ENCODE data around the gene CTDP1.

CTDP1 gene

GRCh38 chr18:79787865-79788733 lies 108.5 kb downstream of the CTDP1 start:
- DNase-seq (ENCODE audit: low read depth, low spot score) = no peak
- in situ Hi-C loops (cut with HindIII; ENCODE audit: low sequenced_read_pairs) = no loop called here
- H3K4me3 ChIP-seq (ENCODE audit: low read depth, low read length) = no peak overlapping the region
- TF ChIP-seq CTCF (IDR thresholded peaks at IDR 0.05; ENCODE audit: low read depth, low read length) = no peak

- TF ChIP-seq CTCF (IDR thresholded peaks at IDR 0.05; ENCODE audit: low read depth, low read length) = no peak
- no peak overlapping the region for H3K4me3 ChIP-seq (ENCODE audit: low read depth, low read length)
- no peak for DNase-seq (ENCODE audit: low read depth, low spot score)
- in situ Hi-C loops (cut with HindIII; ENCODE audit: low sequenced_read_pairs) = no loop called here
Measured at GRCh38 chr18:79788734-79789085, 109.1 kb downstream of the CTDP1 start.

GRCh38 chr18:79789091-79789891 lies 109.7 kb downstream of the CTDP1 start:
- in situ Hi-C loops (cut with HindIII; ENCODE audit: low sequenced_read_pairs) = no loop called here
- no peak for DNase-seq (ENCODE audit: low read depth, low spot score)
- H3K4me3 ChIP-seq (ENCODE audit: low read depth, low read length) = no peak overlapping the region
- TF ChIP-seq CTCF (IDR thresholded peaks at IDR 0.05; ENCODE audit: low read depth, low read length) = no peak

- in situ Hi-C loops (cut with HindIII; ENCODE audit: low sequenced_read_pairs) = no loop called here
- H3K4me3 ChIP-seq (ENCODE audit: low read depth, low read length) = no peak overlapping the region
- no peak for DNase-seq (ENCODE audit: low read depth, low spot score)
- TF ChIP-seq CTCF (IDR thresholded peaks at IDR 0.05; ENCODE audit: low read depth, low read length) = no peak
Measured at GRCh38 chr18:79789901-79790890, 110.6 kb downstream of the CTDP1 start.

GRCh38 chr18:79790996-79791972 lies 111.7 kb downstream of the CTDP1 start:
- peak; percentile 87 for DNase-seq (ENCODE audit: low read depth, low spot score)
- TF ChIP-seq CTCF (IDR thresholded peaks at IDR 0.05; ENCODE audit: low read depth, low read length) = no peak
- in situ Hi-C loops (cut with HindIII; ENCODE audit: low sequenced_read_pairs) = no loop called here
- no peak overlapping the region for H3K4me3 ChIP-seq (ENCODE audit: low read depth, low read length)

Data from astrocyte of the spinal cord (primary cell).